HEK293 (cell line): ENCODE measurements around the gene PTCRA.

Experiments used
- ATF2 ChIP-seq: fragments of 450-650 bp; formaldehyde crosslinking; IDR thresholded peaks from 2 replicates; pipeline ENCODE4 v1.5.1; 2016; ENCODE audit warnings: missing biosample characterization, missing genetic modification characterization, low read depth
- BCL6B ChIP-seq: fragments of 450-650 bp; formaldehyde crosslinking; IDR thresholded peaks from 2 replicates; pipeline ENCODE4 v1.5.1; 2017; ENCODE audit warnings: missing biosample characterization, missing genetic modification characterization
- CTCF ChIP-seq: fragments of 450-650 bp; formaldehyde crosslinking; IDR thresholded peaks from 2 replicates; pipeline ENCODE4 v1.5.1; 2016; ENCODE audit warnings: missing biosample characterization, missing genetic modification characterization
- REST ChIP-seq: fragments of 450-650 bp; formaldehyde crosslinking; IDR thresholded peaks from 2 replicates; pipeline ENCODE4 v1.5.1; 2016; ENCODE audit warnings: missing biosample characterization, missing genetic modification characterization
- ZNF785 ChIP-seq: fragments of 450-650 bp; formaldehyde crosslinking; IDR thresholded peaks from 2 replicates; pipeline ENCODE4 v1.5.1; 2016; ENCODE audit warnings: missing biosample characterization, missing genetic modification characterization

GRCh38 chr6:42901538-42901957, 14.3 kb upstream of the PTCRA start:
- no peak for TF ChIP-seq BCL6B (tag by site-specific recombination)
- no peak for TF ChIP-seq REST (tag by site-specific recombination)
- TF ChIP-seq ZNF785 (tag by site-specific recombination) = no peak
- TF ChIP-seq ATF2 (tag by site-specific recombination) = no peak
- TF ChIP-seq CTCF (tag by site-specific recombination) = peak; percentile 85
